GM19397 (cell line): ENCODE data around the gene INO80E.

Source experiments
- ATAC-seq: cut with Tn5 transposase; IDR thresholded peaks from one replicate; pipeline ENCODE4 v1.9.1; 2021; ENCODE audit warnings: mild to moderate bottlenecking, moderate library complexity; ENCODE audit not compliant: unreplicated experiment

Gene INO80E

GRCh38 chr16:29991571-29991904 lies 4.5 kb upstream of the INO80E start:
- ATAC-seq, result no peak

DNA sequence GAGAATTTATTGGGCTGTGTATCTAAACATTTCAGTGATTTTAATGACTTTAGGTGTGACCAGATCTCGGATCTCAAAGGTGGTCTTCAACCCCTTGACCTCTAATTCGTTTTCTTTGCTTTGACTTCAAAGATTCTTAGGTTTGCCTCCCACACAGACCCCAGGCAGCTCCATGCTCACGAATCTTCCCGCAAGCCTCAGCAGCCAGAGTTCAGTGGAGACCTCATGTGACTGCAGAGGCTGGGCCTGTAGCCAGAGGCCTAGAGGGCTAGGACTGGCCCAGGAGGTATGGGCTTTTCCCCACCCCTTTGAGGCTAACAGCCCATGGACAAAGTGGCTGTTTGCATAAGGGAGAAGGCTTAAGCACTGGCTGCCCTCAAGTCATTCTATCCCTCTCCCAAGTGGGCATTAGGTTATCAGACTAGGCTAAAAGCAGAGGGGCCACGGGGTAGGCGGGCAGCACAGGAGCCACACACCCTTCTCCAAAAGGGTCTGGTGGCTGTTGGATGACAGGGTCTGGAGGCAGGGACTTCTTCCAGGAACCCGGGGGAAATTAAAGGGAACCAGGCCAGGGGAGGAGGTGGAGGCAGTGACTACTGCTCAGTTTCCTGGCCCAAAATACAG lies 3.6 kb upstream of the INO80E start:
- ATAC-seq, result no peak

- ATAC-seq, result no peak
Observed at GRCh38 chr16:29993191-29993902, 2.7 kb upstream of the INO80E start.

DNA sequence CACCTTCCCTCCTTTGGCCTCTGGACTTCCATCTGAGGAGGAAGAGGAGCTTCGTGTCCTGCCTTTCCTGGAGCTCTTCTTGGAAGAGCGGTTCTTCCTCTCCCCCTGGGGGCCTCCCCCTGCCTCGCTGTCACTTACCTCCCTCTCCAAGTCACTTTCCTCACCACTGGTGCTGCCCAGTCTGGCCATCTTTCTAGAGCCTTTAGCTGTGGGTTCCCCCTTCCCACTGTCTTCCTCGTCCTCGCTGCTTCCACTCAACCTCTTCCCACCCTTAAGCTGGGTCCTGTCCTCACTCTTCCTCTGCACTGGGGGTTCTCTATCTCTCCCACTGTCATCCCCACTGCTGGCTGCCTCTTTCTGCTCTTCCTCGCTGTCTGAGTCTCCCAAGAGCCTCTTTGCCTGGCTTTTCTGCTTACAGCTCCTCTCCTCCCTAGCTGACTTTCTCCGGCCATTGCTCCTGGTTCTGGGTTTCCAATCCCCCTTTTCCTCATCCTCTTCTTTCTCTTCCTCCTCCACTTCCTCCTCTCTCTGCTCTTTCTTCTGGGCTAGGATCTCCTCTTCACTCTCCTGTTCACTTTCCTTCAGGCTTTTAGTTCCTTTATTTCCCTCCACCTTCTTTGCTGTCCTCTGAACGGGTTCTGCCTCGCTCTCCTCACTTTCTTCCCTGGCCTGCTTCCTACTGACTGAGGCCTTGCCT lies 2.0 kb upstream of the INO80E start:
- ATAC-seq, result no peak

GRCh38 chr16:29994600-29995323 lies 1.3 kb upstream of the INO80E start:
- peak; percentile 39 for ATAC-seq

- ATAC-seq, result peak; percentile 54
Observed at GRCh38 chr16:29995324-29995910, 624 bp upstream of the INO80E start, which contains the start of gene HIRIP3. HIRIP3 (minus strand) TSS chr16:29995617; CDS start chr16:29995605, 12 bp downstream.

DNA sequence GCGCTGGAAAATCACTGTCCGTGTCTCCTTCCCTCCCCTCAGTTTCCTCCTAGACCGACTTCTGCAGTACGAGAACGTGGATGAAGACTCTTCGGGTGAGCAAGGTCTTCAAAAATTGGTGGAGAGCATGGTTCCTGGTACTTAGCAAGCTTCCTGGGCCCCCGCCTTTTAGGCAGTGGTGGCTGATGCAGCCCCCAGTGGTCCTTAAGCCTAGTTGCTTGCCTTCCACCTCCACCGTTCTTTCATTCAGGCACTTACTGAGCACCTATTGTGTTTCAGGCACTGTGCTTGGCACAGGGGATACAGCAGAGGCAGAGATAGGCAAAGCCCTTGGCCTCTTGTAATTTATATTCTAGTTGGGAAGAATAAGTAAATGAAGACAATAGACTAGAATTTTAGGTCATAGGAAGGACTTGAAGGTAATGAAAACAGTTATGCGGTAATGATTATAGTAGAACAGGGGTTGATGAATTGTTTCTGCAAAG lies 767 bp downstream of the INO80E start:
- ATAC-seq, result no peak

DNA sequence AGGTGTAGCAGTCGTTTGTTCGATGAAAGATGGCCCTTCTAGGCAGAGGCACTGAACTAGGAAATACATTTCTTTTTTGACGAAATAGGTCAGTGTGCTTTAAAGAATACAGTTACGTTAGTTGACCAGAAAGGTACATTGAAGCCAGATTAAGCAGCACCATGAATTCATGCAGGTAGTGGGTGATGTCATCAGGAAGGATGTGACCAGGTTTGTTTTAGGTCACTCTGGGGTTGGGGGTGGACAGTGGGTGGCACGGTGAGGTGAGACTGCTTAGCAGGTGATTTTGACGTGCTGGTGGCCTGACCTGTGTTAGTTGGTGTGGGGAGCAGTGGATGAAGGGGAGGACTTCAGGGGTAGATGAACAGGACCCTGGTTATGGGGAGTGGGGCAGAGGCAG lies 3.6 kb downstream of the INO80E start:
- no peak for ATAC-seq

DNA sequence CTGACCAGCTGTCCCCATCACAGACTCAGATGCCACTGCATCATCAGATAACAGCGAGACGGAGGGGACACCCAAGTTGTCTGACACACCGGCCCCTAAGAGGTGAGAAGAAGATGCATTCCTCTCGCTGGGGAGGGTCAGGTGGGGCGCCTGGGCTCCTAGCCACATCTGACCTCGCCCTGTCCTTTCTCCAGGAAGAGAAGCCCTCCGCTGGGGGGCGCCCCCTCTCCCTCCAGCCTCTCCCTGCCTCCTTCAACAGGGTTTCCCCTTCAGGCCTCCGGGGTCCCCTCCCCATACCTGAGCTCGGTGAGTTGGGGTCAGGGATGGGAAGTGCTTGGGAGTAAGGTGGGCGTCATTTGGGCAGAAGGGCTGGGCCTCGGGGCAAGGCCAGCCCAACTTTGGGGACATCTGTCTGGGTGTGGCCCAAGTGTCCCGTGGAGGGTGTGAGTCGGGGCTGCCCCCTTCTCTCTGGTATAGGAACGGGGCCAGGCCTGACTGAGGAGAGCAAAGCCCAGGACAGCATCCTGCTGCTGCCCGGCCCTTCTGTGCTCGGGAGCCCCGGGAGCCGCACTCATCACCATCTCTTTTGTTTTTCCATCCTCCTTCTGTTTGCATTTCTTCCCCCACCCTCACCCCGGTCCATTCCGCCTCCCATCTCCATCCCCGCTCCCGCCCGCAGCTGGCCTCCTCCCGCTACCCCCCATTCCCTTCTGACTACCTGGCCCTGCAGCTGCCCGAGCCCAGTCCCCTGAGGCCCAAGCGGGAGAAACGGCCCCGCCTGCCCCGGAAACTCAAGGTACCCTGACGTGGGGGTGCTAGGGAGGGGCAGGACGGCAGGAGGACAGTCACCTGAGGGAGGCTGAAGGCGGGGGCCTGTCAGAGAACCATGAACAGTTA lies 4.9 kb downstream of the INO80E start:
- ATAC-seq, result no peak

DNA sequence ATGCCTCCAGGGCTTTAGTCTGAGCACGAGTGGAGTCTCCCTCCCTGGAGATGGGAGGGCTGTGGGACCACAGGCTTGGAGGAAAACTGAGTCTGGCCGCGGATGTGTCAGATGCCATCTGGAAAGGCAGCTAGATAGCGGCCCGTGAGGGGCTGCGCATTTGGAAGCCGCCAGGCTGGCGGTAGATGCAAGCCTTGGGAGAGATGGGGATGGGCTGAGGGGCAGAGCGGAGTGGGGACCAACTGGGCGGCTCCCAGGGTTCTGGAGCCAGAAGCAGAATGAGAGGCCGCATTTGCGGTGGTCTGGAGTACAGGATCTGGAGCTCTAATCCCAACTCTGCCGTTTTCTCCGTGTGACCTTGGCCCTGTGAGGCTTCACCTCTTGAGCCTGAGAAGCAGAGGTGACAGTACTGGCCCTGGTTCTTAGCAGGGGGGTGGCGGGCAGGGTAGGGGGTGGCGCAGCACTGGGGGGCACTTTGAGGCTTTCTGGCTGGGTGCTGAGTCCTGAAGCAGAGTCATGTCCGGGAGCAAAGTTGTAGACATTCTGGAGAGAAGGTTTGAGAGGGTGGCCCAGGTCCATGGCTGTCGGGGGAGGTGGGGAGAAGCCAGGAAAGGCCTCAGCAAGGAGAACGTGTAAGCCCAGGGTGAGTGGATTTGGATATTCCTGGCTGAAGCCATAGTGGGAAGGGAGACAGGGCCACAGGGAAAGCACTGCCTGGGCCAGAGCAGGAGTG lies 6.7 kb downstream of the INO80E start:
- ATAC-seq, result no peak

GRCh38 chr16:30003670-30004423 lies 7.8 kb downstream of the INO80E start:
- ATAC-seq, result no peak

GRCh38 chr16:30004424-30004776 lies 8.4 kb downstream of the INO80E start:
- ATAC-seq, result no peak

- no peak for ATAC-seq
Observed at GRCh38 chr16:30004811-30005242, 8.8 kb downstream of the INO80E start.

DNA sequence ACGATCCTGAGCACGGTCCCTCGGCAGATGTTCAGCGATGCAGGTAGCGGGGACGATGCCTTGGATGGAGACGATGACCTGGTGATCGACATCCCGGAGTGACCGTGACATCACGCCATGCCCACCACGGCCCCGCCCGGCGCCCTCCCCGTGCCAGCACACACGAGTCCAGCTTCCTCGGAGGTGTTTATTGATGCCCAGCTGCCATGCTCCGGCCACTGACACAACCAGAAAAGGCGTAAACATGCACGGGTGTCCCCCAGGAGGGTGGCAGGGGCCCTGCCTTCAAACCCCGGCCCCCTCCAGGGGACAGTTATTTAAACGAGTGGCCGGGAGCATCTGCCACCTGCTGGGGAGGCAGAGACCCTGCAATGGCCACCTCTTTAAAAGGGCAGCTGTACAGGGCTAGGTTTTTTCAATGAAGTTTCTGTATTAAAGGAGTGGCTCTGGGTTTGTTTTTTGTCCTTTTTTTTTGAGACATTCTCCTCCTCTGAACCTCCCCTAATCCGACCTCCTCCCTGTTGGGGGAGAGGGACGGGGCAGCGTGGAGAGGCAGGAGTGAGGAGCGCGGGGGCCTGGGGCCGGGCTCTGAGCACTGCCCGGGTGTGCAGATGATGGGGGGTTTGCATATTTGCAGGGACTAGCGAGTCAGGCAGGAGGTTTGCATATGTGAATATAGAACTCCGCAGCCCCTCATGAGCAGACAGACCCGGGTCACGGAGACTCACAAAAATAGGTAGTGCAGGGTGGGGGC lies 9.5 kb downstream of the INO80E start:
- no peak for ATAC-seq

GRCh38 chr16:30006095-30006473 lies 10.0 kb downstream of the INO80E start:
- ATAC-seq, result no peak

GRCh38 chr16:30006659-30007377 lies 10.8 kb downstream of the INO80E start:
- no peak for ATAC-seq

GRCh38 chr16:30007378-30007895 lies 11.4 kb downstream of the INO80E start:
- no peak for ATAC-seq
